Loucy (cell line): Measurements from ENCODE around the gene TAF4B.

ENCODE experiments used
- H2AFZ ChIP-seq: fragments of 200-600 bp; sonication (generic); 2 replicates; pipeline ENCODE4 v1.6.0; 2016; ENCODE audit warnings: antibody characterized with exemption, mild to moderate bottlenecking, low read length, moderate library complexity
- H3F3A ChIP-seq: fragments of 200-600 bp; 2 replicates; pipeline ENCODE4 v1.6.0; 2016; ENCODE audit warnings: antibody characterized with exemption, low read depth, mild to moderate bottlenecking
- H3K27me3 ChIP-seq: fragments of 200-600 bp; sonication (generic); 2 replicates; pipeline ENCODE4 v1.6.1; 2014; ENCODE audit warnings: low read length, mild to moderate bottlenecking; ENCODE audit not compliant: insufficient read depth, poor library complexity, severe bottlenecking
- H3K36me3 ChIP-seq: fragments of 200-600 bp; sonication (generic); 2 replicates; pipeline ENCODE4 v1.6.1; 2016; ENCODE audit warnings: low read length; ENCODE audit not compliant: insufficient read depth
- H3K4me1 ChIP-seq: fragments of 200-600 bp; sonication (generic); 2 replicates; pipeline ENCODE4 v1.5.1; 2014; ENCODE audit warnings: low read length, mild to moderate bottlenecking; ENCODE audit not compliant: insufficient read depth, poor library complexity, severe bottlenecking
- H3K4me2 ChIP-seq: fragments of 200-600 bp; sonication (generic); 2 replicates; pipeline ENCODE4 v1.6.0; 2014; ENCODE audit warnings: antibody characterized with exemption, low read length, low read depth, mild to moderate bottlenecking; ENCODE audit not compliant: poor library complexity, severe bottlenecking
- H3K4me3 ChIP-seq: fragments of 200-600 bp; sonication (generic); 2 replicates; pipeline ENCODE4 v1.5.1; 2014; ENCODE audit warnings: low read length, mild to moderate bottlenecking, mixed read lengths; ENCODE audit not compliant: poor library complexity, severe bottlenecking
- H3K79me2 ChIP-seq: fragments of 200-600 bp; sonication (generic); 2 replicates; pipeline ENCODE4 v1.6.1; 2014; ENCODE audit warnings: low read length; ENCODE audit not compliant: insufficient read depth
- H3K9ac ChIP-seq: fragments of 200-600 bp; sonication (generic); 2 replicates; pipeline ENCODE4 v1.6.0; 2014; ENCODE audit warnings: mild to moderate bottlenecking, low read depth, low read length, moderate library complexity; ENCODE audit not compliant: poor library complexity, severe bottlenecking
- H3K9me2 ChIP-seq: fragments of 200-600 bp; sonication (generic); replicated peaks from 2 replicates; pipeline ENCODE4 v1.6.1; 2016; ENCODE audit warnings: low read depth, low read length, mixed read lengths
- H3K9me3 ChIP-seq: fragments of 200-600 bp; sonication (generic); 2 replicates; pipeline ENCODE4 v1.6.1; 2014; ENCODE audit warnings: mild to moderate bottlenecking, antibody characterized with exemption, low read length, low read depth; ENCODE audit not compliant: insufficient read depth
- H4K20me1 ChIP-seq: fragments of 200-600 bp; sonication (generic); 2 replicates; pipeline ENCODE4 v1.6.0; 2014; ENCODE audit warnings: antibody characterized with exemption, low read length, mild to moderate bottlenecking; ENCODE audit not compliant: insufficient read depth, poor library complexity, severe bottlenecking
- CTCF ChIP-seq: fragments of 200-600 bp; sonication (generic); conservative IDR thresholded peaks from 2 replicates; pipeline ENCODE4 v1.5.1; 2014; ENCODE audit warnings: mild to moderate bottlenecking, antibody characterized with exemption, low read length
- EZH2phosphoT487 ChIP-seq: fragments of 200-600 bp; IDR thresholded peaks from 2 replicates; pipeline ENCODE4 v1.6.1; 2018; ENCODE audit warnings: antibody characterized with exemption, mild to moderate bottlenecking, moderate library complexity, borderline replicate concordance

TAF4B gene

GRCh38 chr18:26227051-26227670, 916 bp downstream of the TAF4B start:
- Histone ChIP-seq H3K9me2 (no peaks in the 10 kb centered on the region), H3F3A (no peaks in the 10 kb centered on the region), H3K4me1 (peaks cover 36% of the 10 kb centered on the region), H4K20me1 (peaks cover 25% of the 10 kb centered on the region), H2AFZ (peak overlapping the region; percentile 89; the same call in 1 of the 2 replicates), H3K4me2 (peak overlapping the region; percentile 83), H3K4me3 (peak overlapping the region; percentile 78), H3K9ac (peak overlapping the region; percentile 81), H3K27me3 (no peaks in the 10 kb centered on the region), H3K79me2 (peaks cover 53% of the 10 kb centered on the region), H3K36me3 (no peaks in the 10 kb centered on the region), H3K9me3 (0 out of 2 replicates have a peak, but pooled peaks cover 5% of the 10 kb centered on the region)
- TF ChIP-seq EZH2phosphoT487 (no peak), CTCF (no peak)

- Histone ChIP-seq H3K9me2 (no peaks in the 10 kb centered on the region), H3K4me3 (peak overlapping the region; percentile 78), H3K4me2 (peak overlapping the region; percentile 83), H4K20me1 (peaks cover 28% of the 10 kb centered on the region), H3K9me3 (0 out of 2 replicates have a peak, but pooled peaks cover 6% of the 10 kb centered on the region), H3K4me1 (peaks cover 46% of the 10 kb centered on the region), H2AFZ (no peak overlapping the region), H3F3A (no peaks in the 10 kb centered on the region), H3K9ac (peak overlapping the region; percentile 81), H3K79me2 (peaks cover 67% of the 10 kb centered on the region), H3K27me3 (no peaks in the 10 kb centered on the region), H3K36me3 (no peaks in the 10 kb centered on the region)
- TF ChIP-seq CTCF: no peak
- no peak for TF ChIP-seq EZH2phosphoT487
Measured at GRCh38 chr18:26228562-26229260, 2.5 kb downstream of the TAF4B start.

- peaks cover 28% of the 10 kb centered on the region for H4K20me1 ChIP-seq
Measured at GRCh38 chr18:26230497-26230896, 4.3 kb downstream of the TAF4B start.

More at GRCh38 chr18:26230497-26230896, 4.3 kb downstream of the TAF4B start:
- Histone ChIP-seq H3K9ac (peak overlapping the region; percentile 46), H3K36me3 (no peaks in the 10 kb centered on the region), H3K4me3 (peak overlapping the region; percentile 51), H3K4me1 (peaks cover 50% of the 10 kb centered on the region), H2AFZ (no peak overlapping the region), H3K4me2 (peak overlapping the region; percentile 83), H3K9me3 (0 out of 2 replicates have a peak, but pooled peaks cover 6% of the 10 kb centered on the region), H3K27me3 (no peaks in the 10 kb centered on the region), H3K9me2 (no peaks in the 10 kb centered on the region), H3F3A (no peaks in the 10 kb centered on the region), H3K79me2 (peaks cover 81% of the 10 kb centered on the region)
- TF ChIP-seq EZH2phosphoT487 (no peak), CTCF (no peak)
